PC-9 (cell line): ENCODE measurements around the gene TADA2B.
"Not testable (repeated sequence)": the region's sequence is repeated elsewhere in the genome, so short reads cannot be mapped to it uniquely, and the experiment has no call there.

Experiments
- CTCF ChIP-seq: fragments of 200-600 bp; sonication (generic); conservative IDR thresholded peaks from 2 replicates; pipeline ENCODE4 v1.6.1; 2017; ENCODE audit warnings: mixed run types, antibody characterized with exemption, mild to moderate bottlenecking, moderate library complexity
- EZH2 ChIP-seq: fragments of 200-600 bp; sonication (generic); IDR thresholded peaks from 2 replicates; pipeline ENCODE4 v1.8.0; 2017; ENCODE audit warnings: antibody characterized with exemption, low read depth

- TF ChIP-seq CTCF, EZH2: not testable (repeated sequence)
These were observed 41.4 kb downstream of the TADA2B start for GRCh38 chr4:7084564-7084961.
